IPS-18a (cell line): ENCODE results near the gene MYO6.

ENCODE experiments used
- H3K27ac ChIP-seq: one replicate; pipeline ENCODE4 v1.5.1; 2013; ENCODE audit warnings: low read length
- H3K27me3 ChIP-seq: one replicate; pipeline ENCODE4 v1.6.1; 2013; ENCODE audit warnings: mild to moderate bottlenecking, low read length; ENCODE audit not compliant: control insufficient read depth, insufficient read depth
- H3K36me3 ChIP-seq: one replicate; pipeline ENCODE4 v1.6.1; 2013; ENCODE audit warnings: low read depth, low read length; ENCODE audit not compliant: control insufficient read depth
- H3K4me1 ChIP-seq: one replicate; pipeline ENCODE4 v1.6.1; 2013; ENCODE audit warnings: low read depth, low read length; ENCODE audit not compliant: control insufficient read depth
- H3K4me3 ChIP-seq: one replicate; pipeline ENCODE4 v1.5.1; 2013; ENCODE audit warnings: low read length
- H3K9ac ChIP-seq: one replicate; pipeline ENCODE4 v1.6.1; 2013; ENCODE audit warnings: mild to moderate bottlenecking, low read length, moderate library complexity
- H3K9me3 ChIP-seq: one replicate; pipeline ENCODE4 v1.6.1; 2013; ENCODE audit warnings: low read depth, low read length; ENCODE audit not compliant: control insufficient read depth

The MYO6 gene

GRCh38 chr6:75800708-75801505 lies 51.9 kb downstream of the MYO6 start:
- Histone ChIP-seq H3K27ac (no peak overlapping the region), H3K36me3 (no peaks in the 10 kb centered on the region), H3K27me3 (no peaks in the 10 kb centered on the region), H3K9ac (no peak overlapping the region), H3K4me1 (peaks cover 6% of the 10 kb centered on the region), H3K9me3 (no peaks in the 10 kb centered on the region), H3K4me3 (no peak overlapping the region)

GRCh38 chr6:75802366-75802765 lies 53.3 kb downstream of the MYO6 start:
- Histone ChIP-seq H3K4me1 (peaks cover 6% of the 10 kb centered on the region), H3K27ac (no peak overlapping the region), H3K27me3 (no peaks in the 10 kb centered on the region), H3K9ac (no peak overlapping the region), H3K9me3 (no peaks in the 10 kb centered on the region), H3K36me3 (no peaks in the 10 kb centered on the region), H3K4me3 (no peak overlapping the region)

GRCh38 chr6:75808507-75808906 lies 59.5 kb downstream of the MYO6 start:
- H3K4me1 ChIP-seq = no peaks in the 10 kb centered on the region
- H3K9me3 ChIP-seq = no peaks in the 10 kb centered on the region
- H3K9ac ChIP-seq = no peak overlapping the region
- no peaks in the 10 kb centered on the region for H3K27me3 ChIP-seq
- H3K4me3 ChIP-seq = no peak overlapping the region
- H3K36me3 ChIP-seq = no peaks in the 10 kb centered on the region
- H3K27ac ChIP-seq = no peak overlapping the region

GRCh38 chr6:75812560-75812959 lies 63.5 kb downstream of the MYO6 start:
- H3K4me3 ChIP-seq = no peak overlapping the region
- H3K27ac ChIP-seq = no peak overlapping the region
- no peak overlapping the region for H3K9ac ChIP-seq
- H3K4me1 ChIP-seq = no peaks in the 10 kb centered on the region
- H3K27me3 ChIP-seq = no peaks in the 10 kb centered on the region
- no peaks in the 10 kb centered on the region for H3K9me3 ChIP-seq
- no peaks in the 10 kb centered on the region for H3K36me3 ChIP-seq

- no peak overlapping the region for H3K4me3 ChIP-seq
- H3K27me3 ChIP-seq = no peaks in the 10 kb centered on the region
- no peaks in the 10 kb centered on the region for H3K36me3 ChIP-seq
- no peak overlapping the region for H3K27ac ChIP-seq
- no peak overlapping the region for H3K9ac ChIP-seq
- no peaks in the 10 kb centered on the region for H3K9me3 ChIP-seq
- H3K4me1 ChIP-seq = no peaks in the 10 kb centered on the region
Observed at GRCh38 chr6:75813476-75814250, 64.6 kb downstream of the MYO6 start.

- no peak overlapping the region for H3K9ac ChIP-seq
- H3K36me3 ChIP-seq = no peaks in the 10 kb centered on the region
- no peak overlapping the region for H3K4me3 ChIP-seq
- no peak overlapping the region for H3K27ac ChIP-seq
- no peaks in the 10 kb centered on the region for H3K4me1 ChIP-seq
- H3K27me3 ChIP-seq = no peaks in the 10 kb centered on the region
- H3K9me3 ChIP-seq = no peaks in the 10 kb centered on the region
Observed at GRCh38 chr6:75815756-75816155, 66.7 kb downstream of the MYO6 start.

GRCh38 chr6:75818098-75818855 lies 69.2 kb downstream of the MYO6 start:
- no peak overlapping the region for H3K9ac ChIP-seq
- H3K9me3 ChIP-seq = no peaks in the 10 kb centered on the region
- H3K4me1 ChIP-seq = no peaks in the 10 kb centered on the region
- H3K27me3 ChIP-seq = no peaks in the 10 kb centered on the region
- H3K4me3 ChIP-seq = no peak overlapping the region
- no peaks in the 10 kb centered on the region for H3K36me3 ChIP-seq
- H3K27ac ChIP-seq = no peak overlapping the region

GRCh38 chr6:75819776-75820487 lies 70.9 kb downstream of the MYO6 start:
- Histone ChIP-seq H3K4me1 (no peaks in the 10 kb centered on the region), H3K36me3 (no peaks in the 10 kb centered on the region), H3K9ac (no peak overlapping the region), H3K4me3 (no peak overlapping the region), H3K9me3 (no peaks in the 10 kb centered on the region), H3K27me3 (no peaks in the 10 kb centered on the region), H3K27ac (no peak overlapping the region)

GRCh38 chr6:75824160-75824559 lies 75.1 kb downstream of the MYO6 start:
- H3K9ac ChIP-seq = no peak overlapping the region
- H3K4me1 ChIP-seq = no peaks in the 10 kb centered on the region
- H3K4me3 ChIP-seq = no peak overlapping the region
- no peaks in the 10 kb centered on the region for H3K9me3 ChIP-seq
- no peak overlapping the region for H3K27ac ChIP-seq
- H3K27me3 ChIP-seq = no peaks in the 10 kb centered on the region
- no peaks in the 10 kb centered on the region for H3K36me3 ChIP-seq

GRCh38 chr6:75827163-75827562 lies 78.1 kb downstream of the MYO6 start:
- H3K27ac ChIP-seq = no peak overlapping the region
- no peaks in the 10 kb centered on the region for H3K4me1 ChIP-seq
- no peaks in the 10 kb centered on the region for H3K36me3 ChIP-seq
- no peak overlapping the region for H3K4me3 ChIP-seq
- no peaks in the 10 kb centered on the region for H3K27me3 ChIP-seq
- H3K9me3 ChIP-seq = no peaks in the 10 kb centered on the region
- H3K9ac ChIP-seq = no peak overlapping the region
